GM18520 (cell line): Measurements from ENCODE around the gene FAM200C.
A peak's percentile ranks its signal among the peaks of the same experiment; 100 is the strongest.

Experiments
- ATAC-seq: cut with Tn5 transposase; IDR thresholded peaks from one replicate; pipeline ENCODE4 v1.9.1; 2021; ENCODE audit not compliant: unreplicated experiment

FAM200C gene

GRCh38 chr5:160419458-160420330, 19.8 kb upstream of the FAM200C start:
- peak; percentile 33 for ATAC-seq

- peak; percentile 31 for ATAC-seq
Observed at GRCh38 chr5:160418561-160419457, 19.0 kb upstream of the FAM200C start, which contains the start of gene SLU7. TSS of gene SLU7 (minus strand) at chr5:160419081. CDS start at chr5:160415294, 3,787 bp downstream.

GRCh38 chr5:160398806-160399205, 1.0 kb downstream of the FAM200C start:
- no peak for ATAC-seq

GRCh38 chr5:160397492-160397891, 2.4 kb downstream of the FAM200C start:
- no peak for ATAC-seq

GRCh38 chr5:160395111-160395510, 4.7 kb downstream of the FAM200C start:
- no peak for ATAC-seq

- no peak for ATAC-seq
Observed at GRCh38 chr5:160390787-160391696, 8.8 kb downstream of the FAM200C start.

- ATAC-seq: no peak
Observed at GRCh38 chr5:160387445-160387844, 12.4 kb downstream of the FAM200C start.

- no peak for ATAC-seq
Observed at GRCh38 chr5:160385496-160385895, 14.4 kb downstream of the FAM200C start.

- ATAC-seq: no peak
Observed at GRCh38 chr5:160384681-160385080, 15.2 kb downstream of the FAM200C start.

- ATAC-seq: no peak
Observed at GRCh38 chr5:160382346-160382745, 17.5 kb downstream of the FAM200C start.

GRCh38 chr5:160380041-160380440, 19.8 kb downstream of the FAM200C start:
- ATAC-seq: no peak

GRCh38 chr5:160379511-160379910, 20.3 kb downstream of the FAM200C start:
- no peak for ATAC-seq

- no peak for ATAC-seq
Observed at GRCh38 chr5:160378330-160378729, 21.5 kb downstream of the FAM200C start.

GRCh38 chr5:160377651-160378050, 22.2 kb downstream of the FAM200C start:
- no peak for ATAC-seq

GRCh38 chr5:160376416-160376815, 23.4 kb downstream of the FAM200C start:
- ATAC-seq: no peak

- no peak for ATAC-seq
Observed at GRCh38 chr5:160375701-160376100, 24.2 kb downstream of the FAM200C start.

- ATAC-seq: no peak
Observed at GRCh38 chr5:160375166-160375565, 24.7 kb downstream of the FAM200C start.

GRCh38 chr5:160371294-160371693, 28.6 kb downstream of the FAM200C start:
- no peak for ATAC-seq

GRCh38 chr5:160370713-160371034, 29.2 kb downstream of the FAM200C start:
- no peak for ATAC-seq

GRCh38 chr5:160369990-160370712, 29.7 kb downstream of the FAM200C start, which contains the start of gene C1QTNF2:
TSS of gene C1QTNF2 (minus strand) at chr5:160370626. CDS start at chr5:160355011, 15,615 bp downstream.
- ATAC-seq: no peak
